MCF 10A (cell line): ENCODE data around the gene SUCLG2. TPM values are rescaled to one million over a fixed set of nuclear protein-coding genes. Genes with fewer than 3 reads are reported as not detected.

ENCODE experiments used
- BruUV-seq: library from RNA; stranded (reverse); fragments of 400-500 nt; replicated peaks from 2 replicates; lab custom pipeline; 2021; lab: Mats Ljungman, UMichigan
- CTCF ChIA-PET: fragments of 300-600 bp; sonication (Branson Sonifier 250); formaldehyde crosslinking; extraction: SDS; loops from one replicate; lab custom pipeline; 2021; ENCODE audit warnings: antibody characterized with exemption, inconsistent platforms; lab: Yijun Ruan, JAX
- POLR2A ChIA-PET: fragments of 300-600, 350-650 bp; sonication (Branson Sonifier 250); formaldehyde crosslinking; extraction: SDS; loops from one replicate; lab custom pipeline; 2020; ENCODE audit warnings: antibody characterized with exemption, inconsistent platforms; lab: Yijun Ruan, JAX
- DNase-seq: peaks from one replicate; pipeline ENCODE4 v3.0.0-alpha.2; 2018; ENCODE audit not compliant: unreplicated experiment
- H3K27ac Mint-ChIP-seq: one replicate; pipeline ENCODE4 v1.8.0; 2022; ENCODE audit warnings: mild to moderate bottlenecking, low read depth, mixed read lengths; ENCODE audit not compliant: unreplicated experiment
- H3K27me3 Mint-ChIP-seq: one replicate; pipeline ENCODE4 v1.8.0; 2022; ENCODE audit warnings: mixed read lengths; ENCODE audit not compliant: insufficient read depth, unreplicated experiment
- H3K36me3 Mint-ChIP-seq: one replicate; pipeline ENCODE4 v1.8.0; 2022; ENCODE audit warnings: mild to moderate bottlenecking, moderate library complexity, mixed read lengths; ENCODE audit not compliant: insufficient read depth, unreplicated experiment
- H3K4me1 Mint-ChIP-seq: one replicate; pipeline ENCODE4 v1.8.0; 2022; ENCODE audit warnings: mixed read lengths; ENCODE audit not compliant: insufficient read depth, unreplicated experiment
- H3K4me3 Mint-ChIP-seq: one replicate; pipeline ENCODE4 v1.8.0; 2022; ENCODE audit warnings: mild to moderate bottlenecking, moderate library complexity, mixed read lengths; ENCODE audit not compliant: unreplicated experiment
- H3K9me3 Mint-ChIP-seq: one replicate; pipeline ENCODE4 v1.8.0; 2022; ENCODE audit warnings: mixed read lengths; ENCODE audit not compliant: unreplicated experiment
- intact Hi-C: fragments of 100-400 bp; cut with micrococcal nuclease; formaldehyde crosslinking; loops from 2 replicates; pipeline ENCODE4 v1.14.1; 2022
- total RNA-seq: library from RNA; stranded (reverse); gene quantifications from 2 replicates; pipeline ENCODE4 v1.2.3, GENCODE V29; 2022
- TF ChIP-seq, protein P1 (sequence below): fragments of 200-600 bp; IDR thresholded peaks from one replicate; pipeline ENCODE4 v1.8.0; 2022; ENCODE audit warnings: antibody characterized with exemption, mild to moderate bottlenecking; ENCODE audit not compliant: unreplicated experiment

Gene SUCLG2
- total RNA-seq, 1 experiment from 2014 or later: 55.6 TPM

DNA sequence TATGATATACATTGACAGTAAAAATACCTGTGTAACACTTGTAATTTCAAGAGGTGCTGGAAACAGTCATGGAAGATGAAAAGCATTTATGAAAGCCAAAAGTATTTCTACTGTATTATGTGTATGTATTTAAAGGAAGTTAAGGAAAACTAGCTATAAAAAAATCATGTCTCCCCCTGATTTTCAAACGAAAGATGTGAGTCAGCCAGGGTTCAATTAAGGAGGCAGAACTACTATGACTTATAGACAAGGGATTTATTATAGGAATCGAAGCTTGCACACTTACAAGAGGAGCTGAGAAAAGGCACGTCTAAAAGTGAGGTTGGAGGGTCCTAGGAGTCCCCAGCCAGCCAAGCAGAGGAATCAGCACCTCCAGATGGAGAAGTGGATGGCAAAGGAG, 119.4 kb downstream of the SUCLG2 start:
- H3K4me3 Mint-ChIP-seq: no peak overlapping the region
- H3K4me1 Mint-ChIP-seq: peaks cover 8% of the 10 kb centered on the region
- no peak overlapping the region for H3K27ac Mint-ChIP-seq
- ChIA-PET POLR2A (no interaction called here), CTCF (no interaction called here)
- intact Hi-C loops: no loop called here
- H3K27me3 Mint-ChIP-seq: no peaks in the 10 kb centered on the region
- no TSS peak for BruUV-seq
- DNase-seq: no peak
- peaks cover 5% of the 10 kb centered on the region for H3K9me3 Mint-ChIP-seq
- TF ChIP-seq, protein P1, sequence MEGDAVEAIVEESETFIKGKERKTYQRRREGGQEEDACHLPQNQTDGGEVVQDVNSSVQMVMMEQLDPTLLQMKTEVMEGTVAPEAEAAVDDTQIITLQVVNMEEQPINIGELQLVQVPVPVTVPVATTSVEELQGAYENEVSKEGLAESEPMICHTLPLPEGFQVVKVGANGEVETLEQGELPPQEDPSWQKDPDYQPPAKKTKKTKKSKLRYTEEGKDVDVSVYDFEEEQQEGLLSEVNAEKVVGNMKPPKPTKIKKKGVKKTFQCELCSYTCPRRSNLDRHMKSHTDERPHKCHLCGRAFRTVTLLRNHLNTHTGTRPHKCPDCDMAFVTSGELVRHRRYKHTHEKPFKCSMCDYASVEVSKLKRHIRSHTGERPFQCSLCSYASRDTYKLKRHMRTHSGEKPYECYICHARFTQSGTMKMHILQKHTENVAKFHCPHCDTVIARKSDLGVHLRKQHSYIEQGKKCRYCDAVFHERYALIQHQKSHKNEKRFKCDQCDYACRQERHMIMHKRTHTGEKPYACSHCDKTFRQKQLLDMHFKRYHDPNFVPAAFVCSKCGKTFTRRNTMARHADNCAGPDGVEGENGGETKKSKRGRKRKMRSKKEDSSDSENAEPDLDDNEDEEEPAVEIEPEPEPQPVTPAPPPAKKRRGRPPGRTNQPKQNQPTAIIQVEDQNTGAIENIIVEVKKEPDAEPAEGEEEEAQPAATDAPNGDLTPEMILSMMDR: no peak
- H3K36me3 Mint-ChIP-seq: peaks cover 6% of the 10 kb centered on the region

DNA sequence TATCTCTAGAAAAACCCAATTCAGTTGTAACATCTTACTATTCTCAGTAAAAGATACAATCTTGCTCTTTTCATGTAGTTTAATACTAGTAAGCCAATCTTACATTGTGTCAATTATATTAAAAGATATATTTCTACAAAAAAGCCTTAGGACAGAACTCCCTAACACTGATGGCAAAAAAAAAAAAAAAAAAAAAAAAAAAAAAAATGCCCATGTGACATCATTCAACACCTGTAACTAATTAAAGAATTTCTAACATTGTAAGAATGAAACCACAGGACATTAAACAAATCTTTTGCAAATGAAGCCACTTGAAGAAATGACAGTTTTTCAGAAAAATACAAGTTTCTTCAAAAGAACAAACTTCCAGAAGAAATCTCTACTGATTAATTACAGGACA, 119.8 kb downstream of the SUCLG2 start:
- ChIA-PET CTCF (no interaction called here), POLR2A (no interaction called here)
- Mint-ChIP-seq H3K27ac (no peak overlapping the region), H3K36me3 (peaks cover 6% of the 10 kb centered on the region), H3K4me3 (no peak overlapping the region), H3K4me1 (peaks cover 8% of the 10 kb centered on the region), H3K9me3 (peaks cover under 1% of the 10 kb centered on the region), H3K27me3 (no peaks in the 10 kb centered on the region)
- TF ChIP-seq, protein P1: no peak
- no peak for DNase-seq
- intact Hi-C loops: no loop called here
- BruUV-seq: no TSS peak

DNA sequence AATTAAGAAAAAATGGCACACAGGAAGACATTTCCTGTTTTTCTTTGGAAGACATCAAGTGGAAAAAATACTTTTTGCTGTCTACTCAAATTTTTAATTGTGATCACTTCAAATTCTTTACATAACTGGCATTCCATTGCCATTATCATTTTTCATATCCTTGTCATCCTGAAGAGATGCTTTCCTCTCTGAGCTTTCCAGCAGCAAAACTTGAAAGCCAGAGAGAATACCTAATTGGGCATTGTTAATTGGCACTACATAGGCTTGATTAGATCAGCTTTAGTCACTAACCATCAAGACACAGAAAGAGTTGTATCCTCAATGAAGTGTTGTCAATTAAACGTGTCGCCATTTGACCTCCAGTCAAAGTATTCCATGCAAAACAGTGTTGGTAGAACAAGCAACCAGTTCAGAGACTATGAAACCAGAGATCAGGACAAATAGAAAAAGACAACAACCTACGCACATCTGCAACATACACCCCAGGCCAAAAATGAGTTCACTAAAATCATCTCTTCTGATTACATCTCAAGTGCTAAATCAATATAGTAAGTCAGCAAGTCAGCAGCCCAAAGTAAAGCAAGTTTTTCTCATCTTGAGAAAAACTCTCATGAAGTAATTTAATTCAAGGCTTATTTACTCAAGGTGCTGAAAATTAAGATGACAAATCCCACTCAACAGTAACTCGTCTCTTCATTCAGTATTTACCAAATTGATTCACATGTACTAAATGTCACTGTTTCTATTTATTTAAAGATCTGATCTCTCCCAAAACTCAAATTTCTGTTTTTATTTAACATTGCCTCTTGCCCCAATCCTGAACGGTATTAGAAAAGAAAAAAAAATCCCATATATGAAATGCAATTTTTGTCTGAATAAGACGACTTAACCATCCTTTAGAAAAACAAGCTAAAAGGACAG, 123.0 kb downstream of the SUCLG2 start:
- peaks cover 12% of the 10 kb centered on the region for H3K4me1 Mint-ChIP-seq
- H3K4me3 Mint-ChIP-seq: no peak overlapping the region
- H3K36me3 Mint-ChIP-seq: peaks cover 6% of the 10 kb centered on the region
- no TSS peak for BruUV-seq
- ChIA-PET POLR2A (no interaction called here), CTCF (no interaction called here)
- TF ChIP-seq, protein P1: no peak
- no peak for DNase-seq
- no peaks in the 10 kb centered on the region for H3K9me3 Mint-ChIP-seq
- no peak overlapping the region for H3K27ac Mint-ChIP-seq
- no peaks in the 10 kb centered on the region for H3K27me3 Mint-ChIP-seq
- intact Hi-C loops: no loop called here

DNA sequence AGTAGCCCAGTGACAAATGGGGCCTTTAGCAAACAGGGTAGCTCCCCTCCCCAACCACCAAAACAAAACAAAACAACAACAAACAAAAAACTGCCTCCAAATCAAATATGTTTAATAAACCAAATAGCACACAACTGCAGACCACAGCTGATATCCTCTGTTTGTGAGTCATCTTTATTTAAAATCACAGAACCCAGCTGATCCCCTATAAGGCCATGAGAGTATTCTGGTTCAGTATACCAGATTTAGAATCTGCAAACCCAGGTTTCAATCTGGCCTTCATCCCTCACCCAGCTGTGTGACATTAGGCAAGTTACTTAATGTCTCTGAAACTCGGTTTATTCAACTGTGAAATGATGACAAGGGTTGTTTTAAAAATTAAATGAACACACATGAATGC, 124.5 kb downstream of the SUCLG2 start:
- ChIA-PET CTCF (interaction anchor here (0.9 kb wide), 1 partner anchor 61 kb away, joined by 3 read pairs; no protein-coding TSS in a partner anchor), POLR2A (no interaction called here)
- peaks cover 18% of the 10 kb centered on the region for H3K4me1 Mint-ChIP-seq
- TF ChIP-seq, protein P1: no peak
- peaks cover 6% of the 10 kb centered on the region for H3K36me3 Mint-ChIP-seq
- no peaks in the 10 kb centered on the region for H3K9me3 Mint-ChIP-seq
- H3K27ac Mint-ChIP-seq: no peak overlapping the region
- BruUV-seq: no TSS peak
- no peak overlapping the region for H3K4me3 Mint-ChIP-seq
- intact Hi-C loops: no loop called here
- H3K27me3 Mint-ChIP-seq: no peaks in the 10 kb centered on the region
- no peak for DNase-seq
